GM12878 (cell line): ENCODE data around the gene RTN4R. TPM values are rescaled to one million over a fixed set of nuclear protein-coding genes. Genes with fewer than 3 reads are reported as not detected.

Experiments
- ATAC-seq: fragments of 200-7000 bp; cut with Tn5 transposase; 3 replicates; pipeline ENCODE4 v1.9.1; 2020; ENCODE audit warnings: mild to moderate bottlenecking, moderate library complexity
- BruUV-seq: library from RNA; stranded (reverse); fragments of 400-500 nt; replicated peaks from 2 replicates; lab custom pipeline; 2021; lab: Mats Ljungman, UMichigan
- CTCF ChIA-PET: fragments of 300-600 bp; sonication (Branson Sonifier 250); formaldehyde crosslinking; extraction: SDS; loops from one replicate; lab custom pipeline; 2021; ENCODE audit warnings: inconsistent platforms; lab: Yijun Ruan, JAX
- POLR2A ChIA-PET: fragments of 350-600 bp; formaldehyde crosslinking; extraction: SDS; loops from one replicate; lab custom pipeline; 2021; ENCODE audit warnings: inconsistent platforms; lab: Charles Lee
- RAD21 ChIA-PET: fragments of 300-600 bp; sonication (Branson Sonifier 250); formaldehyde crosslinking; loops from one replicate; lab custom pipeline; 2023; ENCODE audit warnings: antibody characterized with exemption; ENCODE audit not compliant: unreplicated experiment; lab: Charles Lee
- SMC1A ChIA-PET: fragments of 300-600 bp; sonication (Branson Sonifier 250); formaldehyde crosslinking; loops from one replicate; lab custom pipeline; 2023; ENCODE audit not compliant: unreplicated experiment, uncharacterized antibody; lab: Charles Lee
- DNase-seq: peaks from one replicate; pipeline ENCODE4 v3.0.0-alpha.2; 2011; ENCODE audit warnings: low read depth, low spot score
- FAIRE-seq: peaks from 3 replicates; lab custom pipeline; 2011; peaks lifted over from hg19 to GRCh38; lab: Jason Lieb, UNC
- H2AFZ ChIP-seq: 2 replicates; pipeline ENCODE4 v1.6.0; 2011; ENCODE audit warnings: low read depth, low read length, control low read depth; ENCODE audit not compliant: control insufficient read depth
- H3K27ac ChIP-seq: 2 replicates; pipeline ENCODE4 v1.5.1; 2011; ENCODE audit warnings: control low read depth; ENCODE audit not compliant: control insufficient read depth, insufficient read depth
- H3K27me3 ChIP-seq, 2 experiments: replicated peaks in 1 of 2; 2 replicates each; pipeline versions ENCODE4 v1.6.0 to v1.6.1; 2011; ENCODE audit warnings: low read length in 1 of 2; ENCODE audit not compliant: control insufficient read depth in 2 of 2, insufficient read depth in 2 of 2
- H3K36me3 ChIP-seq, 2 experiments: 2 replicates each; pipeline ENCODE4 v1.5.1; 2011; ENCODE audit warnings: low read length in 1 of 2; ENCODE audit not compliant: control insufficient read depth in 2 of 2, insufficient read depth in 2 of 2
- H3K4me1 ChIP-seq: 2 replicates; pipeline ENCODE4 v1.6.1; 2011; ENCODE audit warnings: mild to moderate bottlenecking, low read length, moderate library complexity, mixed read lengths; ENCODE audit not compliant: control insufficient read depth, insufficient read depth
- H3K4me2 ChIP-seq: 2 replicates; pipeline ENCODE4 v1.6.0; 2011; ENCODE audit warnings: control low read depth; ENCODE audit not compliant: control insufficient read depth, insufficient read depth
- H3K4me3 ChIP-seq: fragments of 200-600 bp; sonication (generic); 2 replicates; pipeline ENCODE4 v1.5.1; 2016
- H3K79me2 ChIP-seq: 2 replicates; pipeline ENCODE4 v1.6.0; 2011; ENCODE audit warnings: low read length; ENCODE audit not compliant: control insufficient read depth, insufficient read depth
- H3K9ac ChIP-seq: 2 replicates; pipeline ENCODE4 v1.8.0; 2011; ENCODE audit warnings: low read length, control low read depth, mixed read lengths; ENCODE audit not compliant: control insufficient read depth, insufficient read depth
- H3K9me3 ChIP-seq: replicated peaks from 3 replicates; pipeline ENCODE4 v1.5.1; 2011; ENCODE audit warnings: mild to moderate bottlenecking, low read length; ENCODE audit not compliant: control insufficient read depth, insufficient read depth
- H4K20me1 ChIP-seq: 2 replicates; pipeline ENCODE4 v1.6.0; 2011; ENCODE audit not compliant: control insufficient read depth, insufficient read depth
- BMI1 ChIP-seq: fragments of 450-650 bp; IDR thresholded peaks from 2 replicates; pipeline ENCODE4 v1.6.1; 2016; ENCODE audit warnings: mild to moderate bottlenecking, moderate library complexity, borderline replicate concordance
- EGR1 ChIP-seq, 2 experiments: IDR thresholded peaks; 1 replicate in 1 of 2; 2 replicates in 1 of 2; pipeline ENCODE4 v1.6.1; 2011 to 2012; ENCODE audit warnings: low read depth in 2 of 2, low read length in 2 of 2, borderline replicate concordance in 1 of 2, mild to moderate bottlenecking in 1 of 2, moderate library complexity in 1 of 2
- HDAC2 ChIP-seq: fragments of 200-600 bp; sonication (generic); IDR thresholded peaks from 2 replicates; pipeline ENCODE4 v1.6.1; 2017
- JUNB ChIP-seq: IDR thresholded peaks from 2 replicates; pipeline ENCODE4 v1.6.1; 2016; ENCODE audit warnings: antibody characterized with exemption, mild to moderate bottlenecking
- KAT2A ChIP-seq: conservative IDR thresholded peaks from 2 replicates; pipeline ENCODE4 v1.6.1; 2011; ENCODE audit warnings: low read depth, low read length; ENCODE audit not compliant: control insufficient read depth
- LARP7 ChIP-seq: fragments of 450-650 bp; IDR thresholded peaks from 2 replicates; pipeline ENCODE4 v1.6.1; 2017; ENCODE audit warnings: mild to moderate bottlenecking
- RELA ChIP-seq: fragments of 450-650 bp; IDR thresholded peaks from 2 replicates; pipeline ENCODE4 v1.8.0; 2014; ENCODE audit warnings: borderline replicate concordance; ENCODE audit not compliant: partially characterized antibody
- SPI1 ChIP-seq: IDR thresholded peaks from 2 replicates; pipeline ENCODE4 v1.6.1; 2011; ENCODE audit warnings: low read depth, mild to moderate bottlenecking, low read length, moderate library complexity, borderline replicate concordance; ENCODE audit not compliant: insufficient read depth
- SREBF2 ChIP-seq: IDR thresholded peaks from 2 replicates; pipeline ENCODE4 v1.6.1; 2012; ENCODE audit warnings: mild to moderate bottlenecking, low read length
- SRF ChIP-seq, 2 experiments: IDR thresholded peaks; 2 replicates each; pipeline ENCODE4 v1.6.1; 2011; ENCODE audit warnings: low read depth in 2 of 2, low read length in 2 of 2, mild to moderate bottlenecking in 1 of 2, moderate library complexity in 1 of 2
- ZNF622 ChIP-seq: fragments of 450-650 bp; IDR thresholded peaks from 2 replicates; pipeline ENCODE4 v1.6.1; 2017; ENCODE audit warnings: mild to moderate bottlenecking, inconsistent platforms
- ZSCAN29 ChIP-seq: fragments of 450-650 bp; IDR thresholded peaks from 2 replicates; pipeline ENCODE4 v1.6.1; 2017; ENCODE audit warnings: mild to moderate bottlenecking, moderate library complexity
- WGBS: methylation state at CpG from one replicate; pipeline ENCODE4 v1.1.6; 2016; ENCODE audit warnings: low lambda C conversion rate; ENCODE audit not compliant: insufficient replicate concordance, insufficient coverage; ENCODE audit errors: missing lambda C conversion rate; 5-methylcytosine and 5-hydroxymethylcytosine counted together
- in situ Hi-C: fragments of 300-500 bp; cut with MboI; formaldehyde crosslinking; loops from 9 replicates; pipeline ENCODE4 v1.14.3; 2018; ENCODE audit warnings: mixed read lengths
- intact Hi-C: fragments of 100-400 bp; cut with micrococcal nuclease; formaldehyde crosslinking; loops from one replicate; pipeline ENCODE4 v1.14.2; 2022; ENCODE audit not compliant: unreplicated experiment
- polyA plus RNA-seq, 11 experiments: library from polyadenylated mRNA; depleted of rRNA in 4 of 11; unstranded in 6 of 11; stranded (reverse) in 5 of 11; fragments of >200 nt; fragmentation: Nextera tagmentation in 4 of 11; fragmentation: Illumina TruSeq in 1 of 11; extraction: Ambion mirVana in 4 of 11; extraction: Trizol in 1 of 11; gene quantifications; 1 replicate in 1 of 11; 2 replicates in 10 of 11; pipeline versions ENCODE4 v1.2.1 to v1.2.3, GENCODE V29; 2011 to 2016; ENCODE audit warnings: inconsistent platforms in 2 of 11, missing spikeins in 2 of 11, low read depth in 1 of 11
- total RNA-seq, 4 experiments: library from RNA; depleted of rRNA in 3 of 4; stranded (reverse); fragments of >200 nt in 3 of 4; fragmentation: Illumina TruSeq in 1 of 4; extraction: Trizol in 1 of 4; gene quantifications; 2 replicates each; pipeline versions ENCODE4 v1.2.1 to v1.2.3, GENCODE V29; 2013 to 2021
- TF ChIP-seq, protein P1 (sequence below): fragments of 450-650 bp; formaldehyde crosslinking; IDR thresholded peaks from 2 replicates; pipeline ENCODE4 v1.4.0; 2020; ENCODE audit warnings: mild to moderate bottlenecking, moderate library complexity

The RTN4R gene
- total and polyA plus RNA-seq, 10 of the 15 experiments (the other 5 are each of a cell fraction or from before 2014, with no cell fraction given): 0.03 to 1.0 (median 0.60) TPM; not detected in 2

DNA sequence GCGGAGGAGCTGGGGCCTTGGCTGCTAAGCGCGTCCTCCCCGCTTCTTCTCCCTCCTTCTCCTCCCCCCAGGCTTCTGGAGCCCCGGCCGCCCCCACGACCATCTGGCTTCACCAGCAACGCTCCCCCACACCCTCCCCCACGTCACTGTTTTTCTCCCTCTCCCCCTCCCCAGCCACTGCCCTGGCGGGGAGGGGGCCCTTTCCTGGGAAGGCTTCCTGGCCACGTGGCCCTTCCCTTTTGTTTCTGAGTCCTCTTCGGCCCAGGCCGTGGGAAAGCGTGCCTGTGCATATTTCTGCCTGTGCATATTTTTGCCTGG lies 27.7 kb downstream of the RTN4R start:
- no peaks in the 10 kb centered on the region for H3K27me3 ChIP-seq
- CTCF ChIA-PET: interaction anchor here (0.7 to 3.1 kb wide), 2 partner anchors 25 to 83 kb away, joined by 3 to 29 read pairs; no protein-coding TSS in a partner anchor
- H3K9ac ChIP-seq: no peak overlapping the region
- no TSS peak for BruUV-seq
- intact Hi-C loops: no loop called here
- H3K36me3 ChIP-seq: no peaks in the 10 kb centered on the region
- no peak overlapping the region for H3K27ac ChIP-seq
- in situ Hi-C loops: no loop called here
- POLR2A ChIA-PET: no interaction called here
- no peak for DNase-seq
- TF ChIP-seq RELA (no peak), JUNB (no peak), KAT2A (no peak), SPI1 (no peak), HDAC2 (no peak), BMI1 (no peak), EGR1 (IDR thresholded peaks at IDR 0.05; ENCODE audit: borderline replicate concordance in 1 of 2, low read depth in 2 of 2, low read length in 2 of 2) (no peak), ZNF622 (no peak), SREBF2 (no peak), LARP7 (no peak), ZSCAN29 (no peak), SRF (IDR thresholded peaks at IDR 0.05; ENCODE audit: low read depth in 2 of 2, low read length in 2 of 2) (no peak)
- TF ChIP-seq, protein P1, sequence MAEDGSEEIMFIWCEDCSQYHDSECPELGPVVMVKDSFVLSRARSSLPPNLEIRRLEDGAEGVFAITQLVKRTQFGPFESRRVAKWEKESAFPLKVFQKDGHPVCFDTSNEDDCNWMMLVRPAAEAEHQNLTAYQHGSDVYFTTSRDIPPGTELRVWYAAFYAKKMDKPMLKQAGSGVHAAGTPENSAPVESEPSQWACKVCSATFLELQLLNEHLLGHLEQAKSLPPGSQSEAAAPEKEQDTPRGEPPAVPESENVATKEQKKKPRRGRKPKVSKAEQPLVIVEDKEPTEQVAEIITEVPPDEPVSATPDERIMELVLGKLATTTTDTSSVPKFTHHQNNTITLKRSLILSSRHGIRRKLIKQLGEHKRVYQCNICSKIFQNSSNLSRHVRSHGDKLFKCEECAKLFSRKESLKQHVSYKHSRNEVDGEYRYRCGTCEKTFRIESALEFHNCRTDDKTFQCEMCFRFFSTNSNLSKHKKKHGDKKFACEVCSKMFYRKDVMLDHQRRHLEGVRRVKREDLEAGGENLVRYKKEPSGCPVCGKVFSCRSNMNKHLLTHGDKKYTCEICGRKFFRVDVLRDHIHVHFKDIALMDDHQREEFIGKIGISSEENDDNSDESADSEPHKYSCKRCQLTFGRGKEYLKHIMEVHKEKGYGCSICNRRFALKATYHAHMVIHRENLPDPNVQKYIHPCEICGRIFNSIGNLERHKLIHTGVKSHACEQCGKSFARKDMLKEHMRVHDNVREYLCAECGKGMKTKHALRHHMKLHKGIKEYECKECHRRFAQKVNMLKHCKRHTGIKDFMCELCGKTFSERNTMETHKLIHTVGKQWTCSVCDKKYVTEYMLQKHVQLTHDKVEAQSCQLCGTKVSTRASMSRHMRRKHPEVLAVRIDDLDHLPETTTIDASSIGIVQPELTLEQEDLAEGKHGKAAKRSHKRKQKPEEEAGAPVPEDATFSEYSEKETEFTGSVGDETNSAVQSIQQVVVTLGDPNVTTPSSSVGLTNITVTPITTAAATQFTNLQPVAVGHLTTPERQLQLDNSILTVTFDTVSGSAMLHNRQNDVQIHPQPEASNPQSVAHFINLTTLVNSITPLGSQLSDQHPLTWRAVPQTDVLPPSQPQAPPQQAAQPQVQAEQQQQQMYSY: no peak
- peaks cover 33% of the 10 kb centered on the region for H3K4me1 ChIP-seq
- H4K20me1 ChIP-seq: no peaks in the 10 kb centered on the region
- ATAC-seq: no peak
- RAD21 ChIA-PET: interaction anchor here (1.1 kb wide), 1 partner anchor 14 kb away, joined by 3 read pairs; no protein-coding TSS in a partner anchor
- no peaks in the 10 kb centered on the region for H3K9me3 ChIP-seq
- H3K4me2 ChIP-seq: no peak overlapping the region
- SMC1A ChIA-PET: no interaction called here
- 24% methylated on average over 5 of the region's 14 CpGs for WGBS
- H3K4me3 ChIP-seq: no peak overlapping the region
- FAIRE-seq: no peak
- no peaks in the 10 kb centered on the region for H3K79me2 ChIP-seq
- no peak overlapping the region for H2AFZ ChIP-seq
